ENCODE data around the gene SLC6A1. TPM values are rescaled to one million over a fixed set of nuclear protein-coding genes. Genes with fewer than 3 reads are reported as not detected.
A peak's percentile ranks its signal among the peaks of the same experiment; 100 is the strongest.

SLC6A1 gene
- total and polyA plus RNA-seq, 2 of the 8 experiments (the other 6 are each of a cell fraction or from before 2014, with no cell fraction given), result 0.30 to 0.63 TPM

DNA sequence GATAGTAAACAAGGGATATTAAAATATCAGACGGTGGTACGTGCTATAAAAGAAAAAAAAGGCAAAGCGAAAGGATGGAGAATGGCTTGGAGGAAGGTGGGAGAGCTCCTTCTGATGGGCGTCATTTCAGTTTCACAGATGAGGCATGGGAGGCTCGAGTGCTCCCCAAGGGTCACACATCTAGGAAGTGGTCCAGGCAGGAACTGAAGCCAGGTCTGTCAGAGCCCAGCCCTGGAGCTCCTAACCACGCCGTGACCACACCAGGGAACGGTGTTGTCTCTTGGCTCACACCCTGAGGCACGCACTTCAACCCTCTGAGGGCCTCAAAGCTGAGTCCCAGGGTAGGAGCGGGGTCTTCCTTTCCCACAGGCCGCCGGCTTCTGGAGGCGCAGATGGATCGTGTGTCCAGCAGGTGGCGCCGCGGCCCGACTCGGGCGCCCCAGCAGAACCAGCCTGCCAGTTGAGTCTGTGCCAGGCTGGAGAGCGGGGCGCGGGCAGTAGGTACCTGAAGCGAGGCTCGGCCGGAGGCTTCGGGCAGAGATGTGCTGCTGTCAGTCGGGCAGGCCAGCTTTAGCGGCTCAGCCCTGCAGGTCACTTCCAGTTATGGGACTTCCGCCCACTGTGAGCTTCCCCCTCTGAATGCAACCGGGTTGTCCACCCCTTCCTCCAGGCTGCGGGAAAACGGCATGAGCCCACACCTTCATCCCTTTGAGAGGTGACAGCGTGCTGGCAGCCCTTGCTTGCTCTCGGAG lies 68.1 kb downstream of the SLC6A1 start:
- no peak overlapping the region for H2BK12ac ChIP-seq (ENCODE audit: low read depth, low read length)
- no peak overlapping the region for H2AK5ac ChIP-seq (ENCODE audit: low read depth, low read length)
- DNase-seq (ENCODE audit: low read depth in 1 of 2, low spot score in 2 of 2) (peak in 1 of 2 experiments; percentile 89), FAIRE-seq (no peak)
- peaks cover 0 to 6% (median 1%) of the 10 kb centered on the region in 4 experiments; a peak in 2 of 7 replicates for H3K4me1 ChIP-seq (replicated peaks in 1 of 4; ENCODE audit: control insufficient read depth in 3 of 4, insufficient read depth in 4 of 4, low read length in 3 of 4)
- no peak overlapping the region for H2BK20ac ChIP-seq (ENCODE audit: low read length)
- H3K79me2 ChIP-seq (ENCODE audit: control insufficient read depth in 1 of 2, insufficient read depth in 2 of 2, low read length in 2 of 2), result no peaks in the 10 kb centered on the region
- peaks cover 0 to 3% of the 10 kb centered on the region in 2 experiments for H4K20me1 ChIP-seq (replicated peaks in 1 of 2; ENCODE audit: control insufficient read depth in 1 of 2, insufficient read depth in 2 of 2, low read length in 2 of 2)
- no peak overlapping the region for H3K18ac ChIP-seq (ENCODE audit: extremely low read depth, low read length)
- H4K5ac ChIP-seq (ENCODE audit: insufficient read length, low read depth, low read length), result no peak overlapping the region
- no peak overlapping the region for H2BK15ac ChIP-seq (ENCODE audit: low read length)
- H3K9ac ChIP-seq (replicated peaks in 1 of 4; ENCODE audit: extremely low read depth in 1 of 4, low read depth in 3 of 4, low read length in 3 of 4), result no peak overlapping the region
- peak overlapping the region; percentile 57 to 98 for H3K4me2 ChIP-seq (ENCODE audit: insufficient read depth in 1 of 2, low read depth in 2 of 2, low read length in 2 of 2)
- H3K23ac ChIP-seq (ENCODE audit: insufficient read length), result no peak overlapping the region
- H3K14ac ChIP-seq (ENCODE audit: insufficient read length), result no peak overlapping the region
- H3K36me3 ChIP-seq (ENCODE audit: control insufficient read depth in 2 of 4, insufficient read depth in 4 of 4, low read length in 3 of 4), result no peaks in the 10 kb centered on the region
- H3K4me3 ChIP-seq (ENCODE audit: extremely low read depth in 1 of 4, insufficient read depth in 2 of 4, low read depth in 3 of 4, low read length in 4 of 4), result peak overlapping the region; percentile 4 to 57 (median 35); a peak in 7 of 8 replicates
- POLR2A ChIA-PET (ENCODE audit: partially characterized antibody), result interaction anchor here (0.9 to 1.0 kb wide), 2 partner anchors 59 to 276 kb away, joined by 3 read pairs; no protein-coding TSS in a partner anchor
- peak overlapping the region; percentile 73; the same call in 1 of the 2 replicates for H2AFZ ChIP-seq (ENCODE audit: low read length)
- H3K27me3 ChIP-seq (replicated peaks in 1 of 4; ENCODE audit: control insufficient read depth in 3 of 4, extremely low read depth in 1 of 4, insufficient read depth in 3 of 4, low read length in 3 of 4), result peaks cover 9 to 21% (median 14%) of the 10 kb centered on the region in 4 experiments; a peak in 6 of 7 replicates
- H2BK120ac ChIP-seq (replicated peaks; ENCODE audit: low read depth, low read length), result no peak overlapping the region
- peaks cover 10 to 11% of the 10 kb centered on the region in 2 experiments for H3K9me3 ChIP-seq (ENCODE audit: insufficient read depth in 2 of 2, low read depth in 1 of 2, low read length in 1 of 2)
- H4K8ac ChIP-seq (ENCODE audit: extremely low read depth, insufficient read depth, low read length), result peak overlapping the region; percentile 62
- H4K91ac ChIP-seq (replicated peaks; ENCODE audit: insufficient read length, low read length), result no peak overlapping the region
- peaks cover 15% of the 10 kb centered on the region; the same call in 1 of the 2 replicates for H3K23me2 ChIP-seq (ENCODE audit: low read depth, low read length)
- no peak overlapping the region for H3K27ac ChIP-seq (ENCODE audit: low read depth, low read length)
- H3K79me1 ChIP-seq (ENCODE audit: low read depth, low read length), result no peaks in the 10 kb centered on the region
- no peak overlapping the region for H3K56ac ChIP-seq (replicated peaks; ENCODE audit: insufficient read length, low read depth, low read length)
- no peak overlapping the region for H3K4ac ChIP-seq (replicated peaks; ENCODE audit: insufficient read length, low read depth, low read length)
- WGBS, 2 experiments (ENCODE audit: extremely low coverage in 1 of 2, insufficient coverage in 1 of 2, insufficient read length in 1 of 2, insufficient replicate concordance in 2 of 2, low coverage in 1 of 2, low lambda C conversion rate in 2 of 2, missing lambda C conversion rate in 1 of 2), result 23% methylated on average over 28 of the region's 35 CpGs; no CpG with 5 or more reads in 1 of the 2 experiments
- CTCF ChIA-PET (ENCODE audit: partially characterized antibody), result interaction anchor here (0.5 to 6.1 kb wide), 101 partner anchors 10 to 579 kb away, joined by 3 to 211 read pairs (median 5); partner anchors contain the start of genes HRH1 and SLC6A1
- no peak overlapping the region for H2BK5ac ChIP-seq (ENCODE audit: low read depth, low read length)
- TF ChIP-seq KDM4A (IDR thresholded peaks at IDR 0.05; ENCODE audit: low read depth, low read length, severe bottlenecking), result peak; percentile 82
- no peak for TF ChIP-seq KDM5A (IDR thresholded peaks at IDR 0.05; ENCODE audit: low read length)
- no peak for TF ChIP-seq POLR2A (IDR thresholded peaks at IDR 0.05; ENCODE audit: control extremely low read depth in 1 of 2, low read depth in 2 of 2, low read length in 2 of 2)
- TF ChIP-seq SUZ12 (IDR thresholded peaks at IDR 0.05; ENCODE audit: low read length), result peak; percentile 38; the same call in 1 of the 2 replicates
- TF ChIP-seq RAD21 (IDR thresholded peaks at IDR 0.05 in 1 of 2, conservative IDR thresholded peaks at IDR 0.05 in 1 of 2; ENCODE audit: low read depth in 2 of 2, low read length in 2 of 2), result peak; percentile 73 to 84
- TF ChIP-seq, protein P1, sequence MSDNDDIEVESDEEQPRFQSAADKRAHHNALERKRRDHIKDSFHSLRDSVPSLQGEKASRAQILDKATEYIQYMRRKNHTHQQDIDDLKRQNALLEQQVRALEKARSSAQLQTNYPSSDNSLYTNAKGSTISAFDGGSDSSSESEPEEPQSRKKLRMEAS (IDR thresholded peaks at IDR 0.05), result 0 out of 2 replicates have a peak, but pooled peaks have one; percentile 21
- peak; percentile 89 for TF ChIP-seq TBP (IDR thresholded peaks at IDR 0.05; ENCODE audit: low read depth, low read length)
- TF ChIP-seq GABPA (IDR thresholded peaks at IDR 0.05; ENCODE audit: borderline replicate concordance, insufficient read depth, low read length), result no peak
- peak; percentile 53 for TF ChIP-seq EZH2 (IDR thresholded peaks at IDR 0.05; ENCODE audit: low read depth, low read length, severe bottlenecking)

Measured in H1 (cell line).